GM19397 (cell line): ENCODE measurements around the gene PPP4R1.

Experiments
- ATAC-seq: cut with Tn5 transposase; IDR thresholded peaks from one replicate; pipeline ENCODE4 v1.9.1; 2021; ENCODE audit warnings: mild to moderate bottlenecking, moderate library complexity; ENCODE audit not compliant: unreplicated experiment

Gene PPP4R1

DNA sequence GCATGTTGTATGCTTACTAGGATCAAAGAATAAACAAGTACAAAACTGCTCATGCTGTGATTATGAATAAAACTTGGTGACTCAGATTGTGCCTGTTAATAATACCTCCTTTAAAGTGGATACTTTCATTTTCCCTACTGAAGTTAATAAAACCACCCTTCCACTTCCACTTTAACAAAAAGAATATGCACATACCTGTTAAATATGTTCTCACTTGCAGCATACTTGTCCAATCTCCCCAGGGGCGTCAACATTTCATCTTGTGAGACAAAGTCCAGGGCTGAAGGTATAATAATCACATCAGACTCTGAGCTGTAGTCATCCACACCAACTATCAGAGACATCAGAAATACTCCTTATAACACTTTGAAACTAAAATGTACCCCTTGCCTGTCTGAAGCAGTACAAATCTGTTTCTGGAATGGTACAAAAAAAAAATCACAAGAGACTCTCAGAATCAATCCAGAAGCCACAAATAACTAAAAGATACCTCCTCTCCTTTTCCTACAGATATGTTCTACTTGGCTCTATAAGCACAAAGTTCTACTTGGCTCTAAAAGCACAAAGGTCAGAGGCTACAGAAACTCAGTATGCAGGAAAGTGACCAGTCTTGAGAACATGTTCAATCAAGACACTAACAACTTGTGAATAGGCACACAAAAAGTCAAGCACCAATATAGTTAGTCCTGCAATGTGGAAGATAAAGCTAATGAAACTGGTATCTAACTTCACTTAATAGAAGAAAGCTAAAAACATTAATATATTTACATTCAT is 19.3 kb downstream of the PPP4R1 start:
- no peak for ATAC-seq

DNA sequence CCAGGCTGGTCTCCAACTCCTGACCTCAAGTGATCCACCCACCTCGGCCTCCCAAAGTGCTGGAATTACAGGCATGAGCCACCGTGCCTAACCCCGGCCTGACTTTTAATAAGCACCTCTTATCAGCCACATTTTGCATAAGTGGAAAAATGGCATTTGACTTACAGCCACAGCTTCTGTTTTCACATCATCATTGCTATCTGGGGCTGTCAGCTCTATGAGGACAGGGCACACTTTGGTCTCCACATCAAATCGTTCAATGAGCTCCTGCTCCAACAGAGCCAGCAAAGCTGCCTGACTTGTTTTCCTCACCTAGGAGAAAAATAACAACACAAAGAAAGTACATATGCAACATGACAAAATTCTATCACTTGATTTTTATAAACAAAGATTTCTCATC is 26.4 kb downstream of the PPP4R1 start:
- no peak for ATAC-seq

GRCh38 chr18:9586814-9587213 is 27.5 kb downstream of the PPP4R1 start:
- ATAC-seq = no peak

- no peak for ATAC-seq
These were observed 32.7 kb downstream of the PPP4R1 start for GRCh38 chr18:9581667-9582066.

DNA sequence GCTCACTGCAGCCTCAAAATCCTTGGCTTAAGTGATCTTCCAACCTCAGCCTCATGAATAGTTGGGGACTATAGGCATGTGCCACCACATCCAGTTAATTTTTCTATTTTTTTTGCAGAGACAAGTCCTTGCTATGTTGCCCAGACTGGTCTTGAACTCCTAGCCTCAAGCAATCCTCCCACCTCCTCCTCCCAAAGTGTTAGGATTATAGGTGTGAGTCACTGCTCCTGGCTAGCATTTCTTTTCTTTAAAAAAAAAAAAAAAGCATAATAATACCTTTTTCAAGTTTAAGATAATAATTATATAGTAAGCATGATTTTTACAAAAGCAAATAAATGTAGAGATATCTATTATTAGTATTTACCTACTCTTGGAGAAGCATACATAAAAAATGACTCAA is 36.1 kb downstream of the PPP4R1 start:
- ATAC-seq = no peak

- ATAC-seq = no peak
These were observed 37.0 kb downstream of the PPP4R1 start for GRCh38 chr18:9577361-9577760.

DNA sequence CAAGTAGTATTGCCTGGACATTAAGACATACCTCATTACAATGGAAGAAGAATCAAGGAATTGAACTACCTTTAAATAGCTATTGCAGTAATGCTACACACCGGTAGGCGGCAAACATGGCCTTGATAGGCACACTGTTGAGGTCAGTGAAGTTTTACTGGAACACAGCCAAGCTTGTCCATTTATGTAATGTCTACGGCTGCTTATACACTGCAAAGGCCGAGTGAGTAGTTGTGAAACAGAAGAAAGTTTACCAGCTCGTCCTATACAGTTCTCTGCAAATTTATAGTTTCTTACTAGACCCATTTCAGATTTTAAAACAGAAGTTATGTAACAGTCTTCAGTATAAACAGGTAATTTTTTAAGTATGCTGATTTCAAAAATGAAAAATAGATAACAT is 38.8 kb downstream of the PPP4R1 start:
- peak; percentile 77 for ATAC-seq

DNA sequence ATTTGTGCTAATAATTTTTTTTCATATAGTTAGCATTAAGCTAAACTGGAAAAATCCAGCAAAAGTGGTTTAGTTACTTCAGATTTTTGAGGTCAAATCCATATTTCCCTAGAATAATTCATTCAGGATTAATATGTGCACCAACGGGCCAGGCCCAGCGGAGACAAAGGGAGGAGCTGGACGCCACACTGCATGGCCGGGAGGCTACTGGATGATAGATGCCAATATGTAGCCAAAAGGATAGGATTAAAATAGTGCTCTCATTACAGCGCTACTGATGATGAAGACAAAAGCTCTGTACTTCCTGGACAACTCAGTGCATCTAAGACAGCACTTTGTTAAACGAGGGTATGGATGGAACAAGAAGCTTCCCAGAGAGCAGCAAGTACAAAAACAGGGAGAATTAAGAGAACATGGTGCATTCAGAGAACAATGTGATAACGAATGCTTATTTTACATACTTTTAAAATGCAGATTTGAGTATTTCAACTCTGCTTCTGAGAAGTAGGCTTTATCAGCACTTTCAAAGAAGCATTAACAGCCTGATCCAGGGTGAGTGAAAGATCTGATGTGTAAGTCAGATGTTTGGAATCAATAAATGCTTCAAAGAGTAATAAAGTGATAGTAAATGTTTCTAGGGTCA is 39.8 kb downstream of the PPP4R1 start:
- no peak for ATAC-seq

- ATAC-seq = no peak
These were observed 42.8 kb downstream of the PPP4R1 start for GRCh38 chr18:9571546-9571945.

DNA sequence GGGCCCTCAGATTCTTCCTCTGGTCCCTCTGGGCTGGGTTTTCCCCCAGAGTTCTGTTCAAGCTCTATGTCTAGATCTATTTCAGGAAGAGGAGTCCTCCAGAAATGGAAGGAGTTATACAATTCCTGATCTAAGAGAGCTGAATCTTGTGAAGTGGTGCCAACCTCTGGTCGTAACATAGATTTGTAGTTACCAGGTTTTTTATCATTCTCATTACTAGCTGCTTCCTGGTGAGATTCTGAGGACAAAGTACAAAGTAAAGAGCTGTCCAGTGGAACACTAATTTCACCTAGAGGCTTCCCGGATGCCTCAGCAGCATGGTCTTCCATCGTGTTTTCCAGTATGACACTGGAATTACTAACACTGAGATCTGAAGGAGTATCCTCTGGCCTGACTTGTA is 44.1 kb downstream of the PPP4R1 start:
- ATAC-seq = no peak

DNA sequence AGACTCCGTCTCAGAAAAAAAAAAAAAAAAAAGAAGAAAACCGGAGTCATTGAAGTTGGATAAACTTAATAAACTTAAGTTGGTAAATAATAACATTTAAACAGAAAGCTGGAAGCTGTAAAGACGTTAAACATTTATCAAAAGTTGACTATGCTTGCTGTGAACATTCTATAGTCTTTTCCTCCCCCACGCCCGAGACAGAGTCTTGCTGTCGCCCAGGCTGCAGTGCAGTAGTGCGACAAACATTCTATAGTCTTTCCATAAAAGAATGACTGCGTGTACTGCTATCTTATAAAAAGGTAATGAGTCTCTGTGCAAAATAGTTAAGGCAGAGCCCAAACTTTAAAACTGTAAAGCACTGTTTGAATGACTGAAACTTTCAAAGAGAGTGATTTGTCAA is 45.2 kb downstream of the PPP4R1 start:
- ATAC-seq = no peak

- ATAC-seq = no peak
These were observed 46.2 kb downstream of the PPP4R1 start for GRCh38 chr18:9568186-9568585.

- no peak for ATAC-seq
These were observed 49.0 kb downstream of the PPP4R1 start for GRCh38 chr18:9565407-9565806.

- no peak for ATAC-seq
These were observed 51.0 kb downstream of the PPP4R1 start for GRCh38 chr18:9563331-9563730.

- no peak for ATAC-seq
These were observed 51.8 kb downstream of the PPP4R1 start for GRCh38 chr18:9562584-9562983.

- no peak for ATAC-seq
These were observed 52.6 kb downstream of the PPP4R1 start for GRCh38 chr18:9561759-9562158.

GRCh38 chr18:9559253-9559652 is 55.1 kb downstream of the PPP4R1 start:
- ATAC-seq = no peak

GRCh38 chr18:9558387-9559064 is 55.8 kb downstream of the PPP4R1 start:
- ATAC-seq = no peak

DNA sequence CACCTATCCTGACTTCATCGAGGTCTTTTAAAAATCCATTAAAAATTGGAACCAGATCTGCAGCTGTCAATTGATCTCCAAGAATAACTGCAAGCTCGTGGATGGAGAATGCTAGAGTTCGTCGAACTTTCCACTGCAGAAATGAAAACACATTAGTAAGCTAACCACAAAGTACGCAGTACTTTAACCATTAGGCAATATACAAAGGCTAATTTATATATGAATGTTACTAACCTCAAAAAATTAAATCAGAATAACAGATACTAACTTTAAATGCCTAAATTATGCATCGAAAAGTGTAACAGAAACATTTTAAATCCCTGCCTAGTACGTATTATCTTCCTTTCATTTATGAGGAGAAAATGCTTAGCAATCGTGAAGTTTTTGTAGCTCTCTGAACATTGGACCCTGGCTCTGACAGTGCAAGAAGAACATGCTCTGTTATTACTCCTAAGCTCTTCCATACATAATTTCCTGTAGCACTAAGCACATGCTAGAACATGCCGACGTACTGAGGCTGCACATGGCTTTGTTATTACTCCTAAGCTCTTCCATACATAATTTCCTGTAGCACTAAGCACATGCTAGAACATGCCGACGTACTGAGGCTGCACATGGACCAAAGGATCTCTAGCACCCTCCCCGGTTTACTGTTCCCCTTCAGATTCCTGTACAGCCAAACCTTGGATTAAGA is 57.0 kb downstream of the PPP4R1 start:
- ATAC-seq = no peak

DNA sequence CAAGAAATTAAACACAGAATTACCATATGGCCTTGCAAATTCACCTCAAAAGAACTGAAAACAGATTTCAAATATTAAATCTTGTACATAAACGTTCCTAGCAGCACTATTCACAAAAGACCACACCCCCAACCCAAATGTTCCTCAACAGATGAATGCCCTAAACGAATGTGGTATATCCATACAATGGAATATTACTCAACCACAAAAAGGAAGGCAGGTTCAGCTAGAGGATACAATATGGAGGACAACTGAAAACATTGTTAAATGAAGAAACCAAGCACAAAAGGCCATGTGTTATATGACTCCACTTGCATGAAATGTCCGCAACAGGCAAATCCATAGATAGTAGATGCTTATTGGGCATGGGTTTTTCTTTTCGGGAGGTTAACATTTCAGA is 61.7 kb downstream of the PPP4R1 start:
- no peak for ATAC-seq

DNA sequence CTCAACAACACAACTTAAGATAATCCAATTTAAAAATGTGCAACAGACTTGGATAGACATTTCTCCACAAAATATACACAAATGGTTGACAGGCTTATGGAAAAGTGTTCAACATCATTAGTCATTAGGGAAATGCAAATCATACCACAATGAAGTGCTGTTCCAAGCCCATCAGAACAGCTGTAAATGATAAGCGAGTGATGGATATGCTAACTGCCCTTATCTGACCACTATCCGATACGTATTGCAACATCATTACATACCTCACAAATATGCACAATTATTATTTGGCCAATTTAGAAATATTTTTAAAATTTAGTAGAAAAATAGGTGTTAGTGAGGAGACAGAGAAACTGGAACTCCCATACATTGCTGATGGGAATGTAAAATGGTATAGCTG is 62.2 kb downstream of the PPP4R1 start:
- ATAC-seq = no peak

DNA sequence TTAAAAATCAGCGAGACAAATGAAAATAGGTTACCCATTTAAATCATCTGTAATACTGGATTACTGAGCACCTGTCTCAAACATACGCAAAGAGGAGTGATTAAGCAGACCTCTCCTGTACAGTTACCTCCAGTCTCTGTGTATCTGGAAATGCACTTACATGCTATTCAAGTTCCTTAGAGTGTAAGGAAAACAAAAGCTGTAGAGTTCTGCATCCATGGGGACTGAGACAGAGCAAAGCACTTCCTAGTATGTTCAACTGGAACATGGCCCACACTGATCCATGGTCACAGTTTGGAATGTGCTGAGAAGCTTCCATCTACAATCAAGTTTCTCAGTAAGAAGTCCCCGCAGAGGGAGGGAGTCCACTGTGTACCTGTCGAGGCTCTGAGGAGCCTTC is 63.9 kb downstream of the PPP4R1 start:
- ATAC-seq = no peak
